Measurements from ENCODE around the gene KCNT1. TPM values are rescaled to one million over a fixed set of nuclear protein-coding genes. Genes with fewer than 3 reads are reported as not detected.

The KCNT1 gene
- total RNA-seq, 1 experiment from 2014 or later: 0.68 TPM

DNA sequence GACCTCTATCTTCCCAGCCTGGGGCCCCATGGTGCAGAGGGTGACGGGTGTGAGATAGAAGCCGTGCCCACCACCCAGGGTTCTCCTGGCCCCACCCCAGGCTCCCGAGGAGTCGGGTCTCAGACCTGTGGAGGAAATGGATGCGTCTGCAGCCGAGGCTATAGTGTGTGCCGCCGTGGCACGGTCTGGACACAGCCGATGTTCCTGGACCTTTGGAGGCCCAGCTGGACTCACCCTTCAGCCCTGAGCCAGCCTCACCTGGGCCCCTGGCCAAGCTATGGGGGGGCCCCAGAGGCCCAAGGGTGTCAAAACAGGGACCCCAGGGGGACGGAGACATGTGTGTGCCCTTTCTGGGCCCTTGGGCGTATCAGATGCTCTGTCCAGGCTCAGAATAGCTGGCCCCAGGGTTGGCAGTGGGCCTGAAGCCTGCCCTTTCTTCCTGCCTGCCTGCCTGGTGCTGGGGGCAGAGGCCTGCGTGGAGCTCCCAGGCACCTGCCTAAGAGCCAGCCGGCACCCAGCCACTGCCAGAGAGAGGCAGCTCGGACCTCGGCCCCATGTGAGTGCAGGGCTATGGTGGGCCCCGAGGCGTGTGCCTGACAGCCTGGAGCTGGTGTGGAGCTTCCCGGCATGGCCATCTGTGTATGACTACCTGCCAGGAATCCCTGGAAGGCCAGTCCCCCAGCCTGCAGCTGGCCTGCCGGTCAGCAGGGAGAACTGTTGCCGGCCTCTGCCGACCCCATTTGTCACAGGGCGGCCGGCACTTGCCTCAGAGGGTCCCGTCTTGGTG lies 41.8 kb downstream of the KCNT1 start:
- Histone ChIP-seq H3K18ac (ENCODE audit: insufficient read length, low read depth, low read length) (no peak overlapping the region), H3K9me3 (ENCODE audit: control insufficient read depth, low read depth, low read length) (no peaks in the 10 kb centered on the region), H4K5ac (ENCODE audit: insufficient read length, low read depth, low read length) (no peak overlapping the region), H3K4me2 (ENCODE audit: insufficient read depth, insufficient read length, low read length) (no peak overlapping the region), H2AFZ (ENCODE audit: low read length) (no peak overlapping the region), H3K14ac (ENCODE audit: insufficient read depth, low read length) (no peak overlapping the region; the same call in 1 of the 2 replicates), H2BK120ac (ENCODE audit: low read depth, low read length, poor library complexity, severe bottlenecking) (no peak overlapping the region), H3K23me2 (ENCODE audit: insufficient read length, low read depth, low read length, poor library complexity, severe bottlenecking) (peaks cover 3% of the 10 kb centered on the region), H3K9ac (ENCODE audit: extremely low read depth, insufficient read length, low read length) (no peak overlapping the region), H2BK15ac (ENCODE audit: low read depth, low read length) (no peak overlapping the region), H2BK12ac (ENCODE audit: insufficient read length, low read depth, low read length) (no peak overlapping the region), H4K8ac (replicated peaks; ENCODE audit: insufficient read length, low read depth, low read length) (no peak overlapping the region), H3K79me2 (ENCODE audit: insufficient read depth, low read length) (no peaks in the 10 kb centered on the region), H3T11ph (ENCODE audit: low read length) (no peak overlapping the region), H3K4me1 (ENCODE audit: insufficient read depth, low read length) (no peaks in the 10 kb centered on the region), H3K27ac (ENCODE audit: insufficient read length, low read depth, low read length) (no peak overlapping the region), H4K91ac (ENCODE audit: insufficient read length, low read depth, low read length) (no peak overlapping the region), H4K20me1 (ENCODE audit: control insufficient read depth, insufficient read depth, insufficient read length) (no peaks in the 10 kb centered on the region), H3K4ac (ENCODE audit: low read depth, low read length) (no peak overlapping the region), H3K27me3 (ENCODE audit: insufficient read depth, low read length) (no peaks in the 10 kb centered on the region), H2BK5ac (ENCODE audit: insufficient read length, low read length) (no peak overlapping the region), H2AK5ac (ENCODE audit: insufficient read length, low read length) (no peak overlapping the region), H3K56ac (ENCODE audit: insufficient read length, low read depth, low read length) (no peak overlapping the region), H3K79me1 (ENCODE audit: insufficient read depth, low read depth, low read length, poor library complexity, severe bottlenecking) (no peaks in the 10 kb centered on the region), H3K23ac (ENCODE audit: insufficient read length, low read depth, low read length) (no peak overlapping the region), H2BK20ac (ENCODE audit: low read depth, low read length, poor library complexity, severe bottlenecking) (no peak overlapping the region)
- TF ChIP-seq, protein P1, sequence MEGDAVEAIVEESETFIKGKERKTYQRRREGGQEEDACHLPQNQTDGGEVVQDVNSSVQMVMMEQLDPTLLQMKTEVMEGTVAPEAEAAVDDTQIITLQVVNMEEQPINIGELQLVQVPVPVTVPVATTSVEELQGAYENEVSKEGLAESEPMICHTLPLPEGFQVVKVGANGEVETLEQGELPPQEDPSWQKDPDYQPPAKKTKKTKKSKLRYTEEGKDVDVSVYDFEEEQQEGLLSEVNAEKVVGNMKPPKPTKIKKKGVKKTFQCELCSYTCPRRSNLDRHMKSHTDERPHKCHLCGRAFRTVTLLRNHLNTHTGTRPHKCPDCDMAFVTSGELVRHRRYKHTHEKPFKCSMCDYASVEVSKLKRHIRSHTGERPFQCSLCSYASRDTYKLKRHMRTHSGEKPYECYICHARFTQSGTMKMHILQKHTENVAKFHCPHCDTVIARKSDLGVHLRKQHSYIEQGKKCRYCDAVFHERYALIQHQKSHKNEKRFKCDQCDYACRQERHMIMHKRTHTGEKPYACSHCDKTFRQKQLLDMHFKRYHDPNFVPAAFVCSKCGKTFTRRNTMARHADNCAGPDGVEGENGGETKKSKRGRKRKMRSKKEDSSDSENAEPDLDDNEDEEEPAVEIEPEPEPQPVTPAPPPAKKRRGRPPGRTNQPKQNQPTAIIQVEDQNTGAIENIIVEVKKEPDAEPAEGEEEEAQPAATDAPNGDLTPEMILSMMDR (conservative IDR thresholded peaks at IDR 0.05): no peak
- Mint-ChIP-seq H3K9me3 (no peaks in the 10 kb centered on the region), H3K4me3 (no peak overlapping the region), H3K27me3 (ENCODE audit: low read depth) (no peaks in the 10 kb centered on the region; the same call in 1 of the 2 replicates), H3K36me3 (ENCODE audit: insufficient read depth in 1 of 3, low read depth in 3 of 3) (no peaks in the 10 kb centered on the region), H3K4me1 (peaks cover 0 to 9% of the 10 kb centered on the region in 2 experiments; a peak in 2 of 4 replicates), H3K27ac (no peak overlapping the region)
- DNase-seq: no peak
- WGBS (ENCODE audit: extremely low coverage, insufficient read length, low lambda C conversion rate): no CpG with 5 or more reads among the region's 25 CpGs
